Mesenchymal stem cell (in vitro differentiated cells and primary cell): ENCODE results near the gene KIF6.

Experiments
- DNase-seq: peaks from one replicate; pipeline ENCODE4 v3.0.0-alpha.2; 2013
- H2AFZ ChIP-seq: one replicate; pipeline ENCODE4 v1.6.1; 2013; ENCODE audit warnings: low read depth, mild to moderate bottlenecking, control low read depth, inconsistent platforms, low read length, moderate library complexity
- H2AK5ac ChIP-seq: 2 replicates; pipeline ENCODE4 v1.6.1; 2013; ENCODE audit warnings: low read length, moderate library complexity, mild to moderate bottlenecking, inconsistent platforms; ENCODE audit not compliant: severe bottlenecking
- H2BK120ac ChIP-seq: one replicate; pipeline ENCODE4 v1.6.1; 2013; ENCODE audit warnings: low read depth, mild to moderate bottlenecking, inconsistent platforms, low read length, moderate library complexity
- H2BK12ac ChIP-seq, 2 experiments: one replicate each; pipeline ENCODE4 v1.6.1; 2013; ENCODE audit warnings: inconsistent platforms in 2 of 2, low read length in 2 of 2, mild to moderate bottlenecking in 2 of 2, moderate library complexity in 2 of 2, control low read depth in 1 of 2
- H2BK15ac ChIP-seq: one replicate; pipeline ENCODE4 v1.6.1; 2013; ENCODE audit warnings: mild to moderate bottlenecking, low read depth, inconsistent platforms; ENCODE audit not compliant: poor library complexity, severe bottlenecking
- H2BK5ac ChIP-seq: 2 replicates; pipeline ENCODE4 v1.6.1; 2013; ENCODE audit warnings: low read depth, mild to moderate bottlenecking, low read length, control low read depth, inconsistent platforms; ENCODE audit not compliant: poor library complexity, severe bottlenecking
- H3K14ac ChIP-seq, 2 experiments: one replicate each; pipeline ENCODE4 v1.6.1; 2013; ENCODE audit warnings: inconsistent platforms in 2 of 2, low read length in 2 of 2, control low read depth in 1 of 2, mild to moderate bottlenecking in 1 of 2, moderate library complexity in 1 of 2
- H3K18ac ChIP-seq, 2 experiments: one replicate each; pipeline ENCODE4 v1.6.1; 2013; ENCODE audit warnings: inconsistent platforms in 2 of 2, low read length in 2 of 2, control low read depth in 1 of 2, low read depth in 1 of 2, mild to moderate bottlenecking in 1 of 2
- H3K23ac ChIP-seq, 2 experiments: one replicate each; pipeline ENCODE4 v1.6.1; 2013; ENCODE audit warnings: inconsistent platforms in 2 of 2, low read length in 2 of 2, mild to moderate bottlenecking in 2 of 2, moderate library complexity in 2 of 2, control low read depth in 1 of 2
- H3K27ac ChIP-seq: 2 replicates; pipeline ENCODE4 v1.5.1; 2013; ENCODE audit warnings: mild to moderate bottlenecking, moderate library complexity, low read length, control low read depth, inconsistent platforms; ENCODE audit not compliant: poor library complexity, severe bottlenecking
- H3K27me3 ChIP-seq, 2 experiments: 2 replicates each; pipeline versions ENCODE4 v1.6.1 to v1.7.0; 2013; ENCODE audit warnings: low read length in 2 of 2, mild to moderate bottlenecking in 2 of 2, moderate library complexity in 2 of 2, control low read depth in 1 of 2, inconsistent platforms in 1 of 2; ENCODE audit not compliant: control insufficient read depth in 1 of 2, insufficient read depth in 1 of 2
- H3K36me3 ChIP-seq, 2 experiments: 2 replicates each; pipeline versions ENCODE4 v1.6.1 to v1.7.0; 2013; ENCODE audit warnings: low read length in 2 of 2, control low read depth in 1 of 2, inconsistent platforms in 1 of 2, low read depth in 1 of 2, mild to moderate bottlenecking in 1 of 2; ENCODE audit not compliant: insufficient read depth in 2 of 2, control insufficient read depth in 1 of 2
- H3K4ac ChIP-seq, 2 experiments: one replicate each; pipeline ENCODE4 v1.6.1; 2013; ENCODE audit warnings: inconsistent platforms in 2 of 2, low read length in 2 of 2, mild to moderate bottlenecking in 2 of 2, moderate library complexity in 2 of 2, control low read depth in 1 of 2, low read depth in 1 of 2
- H3K4me1 ChIP-seq: 2 replicates; pipeline ENCODE4 v1.6.1; 2013; ENCODE audit warnings: low read depth, low read length, control low read depth; ENCODE audit not compliant: control insufficient read depth, insufficient read depth
- H3K4me2 ChIP-seq: 2 replicates; pipeline ENCODE4 v1.6.1; 2013; ENCODE audit warnings: low read length, mild to moderate bottlenecking, inconsistent platforms; ENCODE audit not compliant: poor library complexity, severe bottlenecking
- H3K4me3 ChIP-seq, 2 experiments: 2 replicates each; pipeline versions ENCODE4 v1.5.1 to v1.7.0; 2013; ENCODE audit warnings: low read length in 2 of 2, mild to moderate bottlenecking in 2 of 2, control low read depth in 1 of 2, low read depth in 1 of 2; ENCODE audit not compliant: insufficient read depth in 1 of 2
- H3K79me1 ChIP-seq: replicated peaks from 2 replicates; pipeline ENCODE4 v1.6.1; 2013; ENCODE audit warnings: mild to moderate bottlenecking, control low read depth, low read length, inconsistent platforms; ENCODE audit not compliant: poor library complexity, severe bottlenecking
- H3K9ac ChIP-seq: 2 replicates; pipeline ENCODE4 v1.7.0; 2013; ENCODE audit warnings: mild to moderate bottlenecking, low read length, moderate library complexity
- H3K9me3 ChIP-seq: 2 replicates; pipeline ENCODE4 v1.7.0; 2013; ENCODE audit warnings: mild to moderate bottlenecking, low read length; ENCODE audit not compliant: control insufficient read depth
- H4K8ac ChIP-seq: one replicate; pipeline ENCODE4 v1.6.1; 2013; ENCODE audit warnings: inconsistent platforms, mild to moderate bottlenecking, low read length, moderate library complexity
- H4K91ac ChIP-seq: one replicate; pipeline ENCODE4 v1.6.1; 2013; ENCODE audit warnings: mild to moderate bottlenecking, low read length, inconsistent platforms
- WGBS: methylation state at CpG from one replicate; pipeline ENCODE4 v1.1.7; 2013; ENCODE audit warnings: mixed read lengths; 5-methylcytosine and 5-hydroxymethylcytosine counted together

KIF6 gene

DNA sequence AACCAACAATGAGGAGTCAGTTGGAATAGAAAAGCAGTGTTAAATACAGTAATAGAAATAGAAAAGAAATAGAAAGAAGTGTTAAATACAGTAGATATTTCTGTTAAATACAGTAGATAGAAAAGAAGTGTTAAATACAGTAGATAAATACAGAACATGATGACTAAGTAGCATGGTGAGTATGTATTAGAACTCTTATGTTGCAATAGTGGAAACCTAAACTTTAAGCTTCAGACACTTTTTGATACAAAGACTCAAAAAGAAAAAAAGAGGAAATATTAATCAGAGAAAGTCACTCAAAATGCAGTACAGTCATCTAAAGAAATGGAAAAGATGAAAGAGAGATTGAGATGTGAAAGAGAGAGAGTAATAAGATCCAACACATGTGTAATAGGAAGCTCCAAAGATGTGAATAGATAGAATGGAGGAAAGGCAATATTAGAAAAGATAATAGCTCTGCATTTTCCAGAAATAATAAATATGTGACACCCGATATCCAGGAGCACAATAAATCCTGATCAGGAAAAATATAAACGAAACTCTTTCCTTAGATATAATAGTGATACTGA is 271.2 kb downstream of the KIF6 start:
- Histone ChIP-seq H3K23ac (no peak overlapping the region), H3K4me2 (no peak overlapping the region), H2BK120ac (no peak overlapping the region), H3K27me3 (no peaks in the 10 kb centered on the region), H2BK12ac (no peak overlapping the region), H2BK15ac (no peak overlapping the region), H3K79me1 (no peaks in the 10 kb centered on the region), H4K91ac (no peak overlapping the region), H3K4me1 (no peaks in the 10 kb centered on the region), H3K9ac (no peak overlapping the region), H2BK5ac (no peak overlapping the region), H2AFZ (no peak overlapping the region), H3K4ac (no peak overlapping the region), H3K9me3 (no peaks in the 10 kb centered on the region), H3K27ac (no peak overlapping the region), H2AK5ac (no peak overlapping the region), H3K36me3 (no peaks in the 10 kb centered on the region), H3K4me3 (no peak overlapping the region), H4K8ac (no peak overlapping the region), H3K18ac (no peak overlapping the region), H3K14ac (no peak overlapping the region)
- WGBS = no CpG with 5 or more reads among the region's 2 CpGs
- no peak for DNase-seq

DNA sequence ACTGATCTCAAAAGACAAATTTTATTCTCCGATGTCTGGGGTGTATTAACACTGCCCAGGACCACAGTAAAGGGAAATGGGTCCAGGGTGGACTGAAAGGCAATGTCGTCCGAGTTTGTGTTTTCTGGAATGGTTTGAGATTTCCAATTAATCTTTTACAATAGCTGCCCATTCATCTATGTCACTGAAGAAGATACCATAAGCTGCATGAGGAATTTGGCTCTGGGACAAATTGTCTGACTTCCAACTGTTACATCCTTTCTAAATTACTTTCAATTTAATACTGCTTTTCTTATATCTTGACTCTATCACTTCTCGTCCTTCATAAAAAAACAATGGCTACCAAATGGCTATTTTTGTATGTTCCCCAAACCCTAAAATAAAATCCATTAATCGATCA is 272.0 kb downstream of the KIF6 start:
- H3K27ac ChIP-seq = peak overlapping the region; percentile 24
- DNase-seq = no peak
- H3K27me3 ChIP-seq = no peaks in the 10 kb centered on the region
- no peak overlapping the region for H4K8ac ChIP-seq
- no peak overlapping the region for H3K18ac ChIP-seq
- H3K9me3 ChIP-seq = no peaks in the 10 kb centered on the region
- H3K4me3 ChIP-seq = no peak overlapping the region
- no peak overlapping the region for H2BK12ac ChIP-seq
- H3K14ac ChIP-seq = no peak overlapping the region
- H3K79me1 ChIP-seq = no peaks in the 10 kb centered on the region
- H2BK120ac ChIP-seq = no peak overlapping the region
- no peak overlapping the region for H3K4ac ChIP-seq
- H2BK5ac ChIP-seq = no peak overlapping the region
- H3K9ac ChIP-seq = no peak overlapping the region
- H2BK15ac ChIP-seq = no peak overlapping the region
- H4K91ac ChIP-seq = no peak overlapping the region
- H2AK5ac ChIP-seq = no peak overlapping the region
- no peaks in the 10 kb centered on the region for H3K36me3 ChIP-seq
- H3K23ac ChIP-seq = no peak overlapping the region
- WGBS = 96% methylated on average over 3 of the region's 5 CpGs
- no peaks in the 10 kb centered on the region for H3K4me1 ChIP-seq
- H2AFZ ChIP-seq = no peak overlapping the region
- no peak overlapping the region for H3K4me2 ChIP-seq

GRCh38 chr6:39452306-39453145 is 272.7 kb downstream of the KIF6 start:
- Histone ChIP-seq H3K9me3 (no peaks in the 10 kb centered on the region), H3K4ac (no peak overlapping the region), H3K36me3 (no peaks in the 10 kb centered on the region), H3K4me3 (peak overlapping the region in 1 of 2 experiments; percentile 3), H4K91ac (no peak overlapping the region), H3K14ac (no peak overlapping the region), H2AFZ (no peak overlapping the region), H3K27ac (peak overlapping the region; percentile 70), H2AK5ac (peak overlapping the region; percentile 27), H4K8ac (no peak overlapping the region), H3K9ac (no peak overlapping the region), H2BK120ac (no peak overlapping the region), H3K23ac (no peak overlapping the region), H3K4me1 (no peaks in the 10 kb centered on the region), H3K79me1 (no peaks in the 10 kb centered on the region), H3K18ac (peak overlapping the region in 1 of 2 experiments; percentile 24), H2BK5ac (no peak overlapping the region), H2BK15ac (no peak overlapping the region), H2BK12ac (peak overlapping the region in 1 of 2 experiments; percentile 5), H3K4me2 (no peak overlapping the region), H3K27me3 (no peaks in the 10 kb centered on the region)
- DNase-seq = peak; percentile 78
- 67% methylated on average over 3 of the region's 5 CpGs for WGBS

DNA sequence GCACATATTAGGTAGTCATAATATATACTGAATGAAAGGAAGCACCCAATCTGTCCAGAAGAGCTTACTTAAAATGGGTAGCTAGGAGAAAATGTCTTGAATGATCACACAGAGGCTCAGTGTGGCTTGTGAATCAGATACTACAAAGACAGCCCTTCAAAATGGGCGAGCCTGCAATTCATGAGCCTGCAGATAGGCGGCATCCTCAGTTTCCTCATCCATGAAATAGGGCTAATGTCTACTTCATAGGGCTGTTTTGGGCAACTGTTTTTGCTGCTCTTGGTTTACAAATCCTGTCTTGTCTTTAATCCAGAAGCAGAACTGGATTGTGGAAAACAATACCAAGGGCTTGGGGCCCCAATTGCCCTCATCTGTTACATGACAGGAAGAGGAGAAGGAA is 273.4 kb downstream of the KIF6 start:
- Histone ChIP-seq H3K9me3 (no peaks in the 10 kb centered on the region), H3K23ac (no peak overlapping the region), H3K4me1 (peaks cover 4% of the 10 kb centered on the region), H3K27ac (peak overlapping the region; percentile 70), H3K36me3 (no peaks in the 10 kb centered on the region), H4K91ac (no peak overlapping the region), H2AFZ (no peak overlapping the region), H2BK120ac (no peak overlapping the region), H3K18ac (peak overlapping the region in 1 of 2 experiments; percentile 24), H2BK15ac (no peak overlapping the region), H2BK5ac (no peak overlapping the region), H3K4me3 (no peak overlapping the region), H4K8ac (no peak overlapping the region), H2BK12ac (no peak overlapping the region), H3K9ac (no peak overlapping the region), H3K27me3 (no peaks in the 10 kb centered on the region), H3K14ac (no peak overlapping the region), H3K79me1 (no peaks in the 10 kb centered on the region), H3K4ac (no peak overlapping the region), H3K4me2 (no peak overlapping the region), H2AK5ac (no peak overlapping the region)
- WGBS = 68% methylated on average over 2 of the region's 2 CpGs
- no peak for DNase-seq
